Neural cell (in vitro differentiated cells): ENCODE measurements around the gene AP3B1.

ENCODE experiments used
- EP300 ChIP-seq: fragments of 450-650 bp; conservative IDR thresholded peaks from 2 replicates; pipeline ENCODE4 v1.6.1; 2014; ENCODE audit warnings: antibody characterized with exemption, mild to moderate bottlenecking, moderate library complexity; ENCODE audit not compliant: poor library complexity, severe bottlenecking
- EZH2 ChIP-seq: fragments of 200-600, 300-800 bp; shearing (Covaris generic), sonication (generic); IDR thresholded peaks from 2 replicates; pipeline ENCODE4 v1.6.1; 2014; ENCODE audit warnings: antibody characterized with exemption, low read length, borderline replicate concordance, mild to moderate bottlenecking; ENCODE audit not compliant: insufficient read depth, poor library complexity, severe bottlenecking
- MXI1 ChIP-seq: fragments of 450-650 bp; conservative IDR thresholded peaks from 2 replicates; pipeline ENCODE4 v1.6.1; 2014; ENCODE audit warnings: antibody characterized with exemption, mild to moderate bottlenecking; ENCODE audit not compliant: poor library complexity, severe bottlenecking
- POLR2AphosphoS5 ChIP-seq: IDR thresholded peaks from 2 replicates; pipeline ENCODE4 v1.6.1; 2012
- RAD21 ChIP-seq: fragments of 450-650 bp; conservative IDR thresholded peaks from 2 replicates; pipeline ENCODE4 v1.6.1; 2014; ENCODE audit warnings: antibody characterized with exemption, mild to moderate bottlenecking, moderate library complexity
- SMC3 ChIP-seq: fragments of 450-650 bp; conservative IDR thresholded peaks from 2 replicates; pipeline ENCODE4 v1.6.1; 2014; ENCODE audit warnings: antibody characterized with exemption, mild to moderate bottlenecking, moderate library complexity; ENCODE audit not compliant: poor library complexity
- TF ChIP-seq, protein P1 (sequence below): fragments of 450-650 bp; IDR thresholded peaks from 2 replicates; pipeline ENCODE4 v1.5.1; 2014; ENCODE audit warnings: antibody characterized with exemption, mild to moderate bottlenecking, moderate library complexity; ENCODE audit not compliant: poor library complexity, severe bottlenecking
- TF ChIP-seq, protein P2 (sequence below): IDR thresholded peaks from 2 replicates; pipeline ENCODE4 v1.6.1; 2012; ENCODE audit warnings: borderline replicate concordance

DNA sequence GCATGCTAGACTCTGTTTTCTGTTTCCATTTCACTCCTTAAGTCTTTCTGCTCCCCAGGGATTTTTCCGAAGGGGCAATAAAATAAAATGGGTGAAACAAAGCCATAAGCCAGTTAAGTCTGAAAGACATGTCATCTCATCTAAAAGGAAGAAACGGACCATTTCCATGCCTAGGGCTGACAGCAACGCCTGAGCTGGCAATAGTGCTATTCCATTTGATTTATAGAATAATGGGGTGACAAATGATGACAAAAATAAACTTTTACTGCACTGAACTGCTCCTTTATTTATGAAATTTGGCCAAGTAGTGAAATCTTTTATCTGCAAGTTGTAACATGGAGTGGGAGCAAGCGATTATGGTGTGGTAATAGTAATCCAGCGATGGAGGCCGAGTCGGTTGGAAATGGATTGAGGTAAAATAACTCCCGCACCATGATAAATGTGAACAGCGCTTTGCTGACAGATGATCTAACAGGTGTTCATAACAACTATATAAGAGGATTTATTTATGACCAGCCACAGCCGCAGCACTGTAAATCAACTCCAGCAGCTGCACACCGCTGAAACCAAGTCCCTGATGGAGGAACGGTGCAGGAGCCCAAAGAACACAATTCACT, 298.6 kb downstream of the AP3B1 start:
- TF ChIP-seq EZH2 = no peak
- TF ChIP-seq, protein P1, sequence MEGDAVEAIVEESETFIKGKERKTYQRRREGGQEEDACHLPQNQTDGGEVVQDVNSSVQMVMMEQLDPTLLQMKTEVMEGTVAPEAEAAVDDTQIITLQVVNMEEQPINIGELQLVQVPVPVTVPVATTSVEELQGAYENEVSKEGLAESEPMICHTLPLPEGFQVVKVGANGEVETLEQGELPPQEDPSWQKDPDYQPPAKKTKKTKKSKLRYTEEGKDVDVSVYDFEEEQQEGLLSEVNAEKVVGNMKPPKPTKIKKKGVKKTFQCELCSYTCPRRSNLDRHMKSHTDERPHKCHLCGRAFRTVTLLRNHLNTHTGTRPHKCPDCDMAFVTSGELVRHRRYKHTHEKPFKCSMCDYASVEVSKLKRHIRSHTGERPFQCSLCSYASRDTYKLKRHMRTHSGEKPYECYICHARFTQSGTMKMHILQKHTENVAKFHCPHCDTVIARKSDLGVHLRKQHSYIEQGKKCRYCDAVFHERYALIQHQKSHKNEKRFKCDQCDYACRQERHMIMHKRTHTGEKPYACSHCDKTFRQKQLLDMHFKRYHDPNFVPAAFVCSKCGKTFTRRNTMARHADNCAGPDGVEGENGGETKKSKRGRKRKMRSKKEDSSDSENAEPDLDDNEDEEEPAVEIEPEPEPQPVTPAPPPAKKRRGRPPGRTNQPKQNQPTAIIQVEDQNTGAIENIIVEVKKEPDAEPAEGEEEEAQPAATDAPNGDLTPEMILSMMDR = no peak
- TF ChIP-seq POLR2AphosphoS5 = no peak
- TF ChIP-seq EP300 = no peak
- no peak for TF ChIP-seq RAD21
- TF ChIP-seq SMC3 = no peak
- no peak for TF ChIP-seq MXI1
- TF ChIP-seq, protein P2, sequence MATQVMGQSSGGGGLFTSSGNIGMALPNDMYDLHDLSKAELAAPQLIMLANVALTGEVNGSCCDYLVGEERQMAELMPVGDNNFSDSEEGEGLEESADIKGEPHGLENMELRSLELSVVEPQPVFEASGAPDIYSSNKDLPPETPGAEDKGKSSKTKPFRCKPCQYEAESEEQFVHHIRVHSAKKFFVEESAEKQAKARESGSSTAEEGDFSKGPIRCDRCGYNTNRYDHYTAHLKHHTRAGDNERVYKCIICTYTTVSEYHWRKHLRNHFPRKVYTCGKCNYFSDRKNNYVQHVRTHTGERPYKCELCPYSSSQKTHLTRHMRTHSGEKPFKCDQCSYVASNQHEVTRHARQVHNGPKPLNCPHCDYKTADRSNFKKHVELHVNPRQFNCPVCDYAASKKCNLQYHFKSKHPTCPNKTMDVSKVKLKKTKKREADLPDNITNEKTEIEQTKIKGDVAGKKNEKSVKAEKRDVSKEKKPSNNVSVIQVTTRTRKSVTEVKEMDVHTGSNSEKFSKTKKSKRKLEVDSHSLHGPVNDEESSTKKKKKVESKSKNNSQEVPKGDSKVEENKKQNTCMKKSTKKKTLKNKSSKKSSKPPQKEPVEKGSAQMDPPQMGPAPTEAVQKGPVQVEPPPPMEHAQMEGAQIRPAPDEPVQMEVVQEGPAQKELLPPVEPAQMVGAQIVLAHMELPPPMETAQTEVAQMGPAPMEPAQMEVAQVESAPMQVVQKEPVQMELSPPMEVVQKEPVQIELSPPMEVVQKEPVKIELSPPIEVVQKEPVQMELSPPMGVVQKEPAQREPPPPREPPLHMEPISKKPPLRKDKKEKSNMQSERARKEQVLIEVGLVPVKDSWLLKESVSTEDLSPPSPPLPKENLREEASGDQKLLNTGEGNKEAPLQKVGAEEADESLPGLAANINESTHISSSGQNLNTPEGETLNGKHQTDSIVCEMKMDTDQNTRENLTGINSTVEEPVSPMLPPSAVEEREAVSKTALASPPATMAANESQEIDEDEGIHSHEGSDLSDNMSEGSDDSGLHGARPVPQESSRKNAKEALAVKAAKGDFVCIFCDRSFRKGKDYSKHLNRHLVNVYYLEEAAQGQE = no peak
